ENCODE results near the gene HSH2D. TPM values are rescaled to one million over a fixed set of nuclear protein-coding genes. Genes with fewer than 3 reads are reported as not detected.

The HSH2D gene
- total and polyA plus RNA-seq, 10 of the 15 experiments (the other 5 are each of a cell fraction or from before 2014, with no cell fraction given), result 22.0 to 145 (median 89.3) TPM

GRCh38 chr19:16139752-16140151, 3.7 kb upstream of the HSH2D start:
- ChIA-PET POLR2A (interaction anchor here (0.6 to 1.5 kb wide), 6 partner anchors 17 to 211 kb away, joined by 3 to 7 read pairs (median 5); no protein-coding TSS in a partner anchor), RAD21 (ENCODE audit: unreplicated experiment) (interaction anchor here (1.3 to 1.5 kb wide), 2 partner anchors 10 to 22 kb away, joined by 5 to 12 read pairs; no protein-coding TSS in a partner anchor), CTCF (interaction anchor here (0.6 to 8.2 kb wide), 5 partner anchors 22 to 320 kb away, joined by 3 to 111 read pairs (median 3); no protein-coding TSS in a partner anchor), SMC1A (ENCODE audit: uncharacterized antibody, unreplicated experiment) (interaction anchor here (0.8 to 4.2 kb wide), 3 partner anchors 8 to 69 kb away, joined by 3 to 41 read pairs (median 3); no protein-coding TSS in a partner anchor)
- ATAC-seq (peak; percentile 45), DNase-seq (ENCODE audit: low read depth, low spot score) (peak; percentile 84), FAIRE-seq (no peak)
- Histone ChIP-seq H3K79me2 (ENCODE audit: control insufficient read depth, insufficient read depth, low read length) (peaks cover 15% of the 10 kb centered on the region), H3K36me3 (ENCODE audit: control insufficient read depth in 2 of 2, insufficient read depth in 2 of 2, low read length in 1 of 2) (no peaks in the 10 kb centered on the region; a peak in 2 of 4 replicates), H3K27ac (ENCODE audit: control insufficient read depth, insufficient read depth) (peak overlapping the region; percentile 99), H3K27me3 (replicated peaks in 1 of 2; ENCODE audit: control insufficient read depth in 2 of 2, insufficient read depth in 2 of 2, low read length in 1 of 2) (no peaks in the 10 kb centered on the region), H3K4me2 (ENCODE audit: control insufficient read depth, insufficient read depth) (peak overlapping the region; percentile 61), H3K4me3 (no peak overlapping the region), H3K9me3 (replicated peaks; ENCODE audit: control insufficient read depth, insufficient read depth, low read length) (no peaks in the 10 kb centered on the region; the same call in 1 of the 3 replicates), H3K4me1 (ENCODE audit: control insufficient read depth, insufficient read depth, low read length) (peaks cover 57% of the 10 kb centered on the region), H4K20me1 (ENCODE audit: control insufficient read depth, insufficient read depth) (no peaks in the 10 kb centered on the region), H2AFZ (ENCODE audit: control insufficient read depth, low read depth, low read length) (peak overlapping the region; percentile 5), H3K9ac (ENCODE audit: control insufficient read depth, insufficient read depth, low read length) (peak overlapping the region; percentile 35; the same call in 1 of the 2 replicates)
- 2% methylated on average over 13 of the region's 13 CpGs for WGBS (ENCODE audit: insufficient coverage, insufficient replicate concordance, low lambda C conversion rate, missing lambda C conversion rate)
- intact Hi-C loops (cut with micrococcal nuclease; ENCODE audit: unreplicated experiment) (loop anchor here (2.0 to 5.0 kb wide), 2 partner anchors 43 to 448 kb away; no protein-coding TSS in a partner anchor), in situ Hi-C loops (cut with MboI) (no loop called here)
- no TSS peak for BruUV-seq (replicated peaks)
- TF ChIP-seq ZNF687 (IDR thresholded peaks at IDR 0.05) (peak; percentile 49; the same call in 1 of the 2 replicates), USF2 (IDR thresholded peaks at IDR 0.05; ENCODE audit: borderline replicate concordance, low read depth, low read length) (no peak), ATF3 (IDR thresholded peaks at IDR 0.05; ENCODE audit: borderline replicate concordance, extremely low read depth, low read depth, low read length) (no peak), RB1 (IDR thresholded peaks at IDR 0.05; ENCODE audit: borderline replicate concordance) (no peak), MTA2 (IDR thresholded peaks at IDR 0.05; ENCODE audit: low read depth) (peak; percentile 79), ELK1 (IDR thresholded peaks at IDR 0.05; ENCODE audit: low read depth, low read length) (no peak), HCFC1 (IDR thresholded peaks at IDR 0.05; ENCODE audit: low read length) (no peak), STAT1 (conservative IDR thresholded peaks at IDR 0.05) (no peak), EP300 (IDR thresholded peaks at IDR 0.05; ENCODE audit: borderline replicate concordance in 1 of 2, control insufficient read depth in 1 of 2, low read depth in 2 of 2, low read length in 2 of 2) (peak; percentile 86 to 96), NBN (IDR thresholded peaks at IDR 0.05) (no peak), PKNOX1 (IDR thresholded peaks at IDR 0.05) (no peak), ZNF24 (IDR thresholded peaks at IDR 0.05) (no peak), SREBF1 (IDR thresholded peaks at IDR 0.05; ENCODE audit: low read length) (no peak), PAX5 (IDR thresholded peaks at IDR 0.05; ENCODE audit: borderline replicate concordance, low read depth, low read length) (peak; percentile 92), SMARCA5 (IDR thresholded peaks at IDR 0.05) (no peak), PML (IDR thresholded peaks at IDR 0.05; ENCODE audit: low read length) (no peak), RAD51 (IDR thresholded peaks at IDR 0.05) (no peak), SMAD1 (IDR thresholded peaks at IDR 0.05; ENCODE audit: low read depth, partially characterized antibody) (no peak)
